GM12873 (cell line): ENCODE data around the gene APLN.

Source experiments
- CTCF ChIP-seq: IDR thresholded peaks from 2 replicates; pipeline ENCODE4 v1.5.1; 2012; ENCODE audit warnings: low read depth, mild to moderate bottlenecking, moderate library complexity, low read length, control low read depth; ENCODE audit not compliant: insufficient read depth; ENCODE audit errors: missing control alignments

APLN gene

GRCh38 chrX:129647418-129648410 lies 7.0 kb downstream of the APLN start:
- no peak for TF ChIP-seq CTCF

GRCh38 chrX:129646566-129647417 lies 8.0 kb downstream of the APLN start:
- no peak for TF ChIP-seq CTCF

GRCh38 chrX:129642641-129643040 lies 12.1 kb downstream of the APLN start:
- no peak for TF ChIP-seq CTCF

GRCh38 chrX:129641941-129642340 lies 12.8 kb downstream of the APLN start:
- no peak for TF ChIP-seq CTCF

GRCh38 chrX:129641469-129641868 lies 13.3 kb downstream of the APLN start:
- TF ChIP-seq CTCF = no peak

- no peak for TF ChIP-seq CTCF
Measured at GRCh38 chrX:129640737-129641136, 14.0 kb downstream of the APLN start.

- TF ChIP-seq CTCF = no peak
Measured at GRCh38 chrX:129638917-129639316, 15.8 kb downstream of the APLN start.
